ENCODE measurements around the gene DNAH7. TPM values are rescaled to one million over a fixed set of nuclear protein-coding genes. Genes with fewer than 3 reads are reported as not detected.

Gene DNAH7
- total and polyA plus RNA-seq, 9 donors, result 0.30 to 27.3 (median 1.6) TPM

DNA sequence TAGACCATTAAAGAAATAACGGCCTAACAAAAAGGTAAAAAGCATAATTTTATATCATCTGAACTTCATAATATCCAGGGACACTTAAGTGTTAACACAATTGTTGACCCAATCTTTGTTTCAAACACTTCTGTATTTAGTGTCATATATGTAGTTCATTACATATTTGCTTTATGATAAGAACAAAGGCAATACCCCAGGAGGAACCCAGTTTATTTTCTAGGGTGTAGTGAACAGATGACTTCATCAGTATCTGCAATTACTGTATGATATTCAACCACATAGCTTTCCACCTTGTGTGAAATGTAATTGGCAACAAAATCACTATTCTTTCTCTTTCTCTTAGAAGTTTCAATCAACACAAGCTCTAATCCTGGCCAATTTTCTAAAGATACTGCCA is 233.8 kb downstream of the DNAH7 start:
- TF ChIP-seq, protein P1, sequence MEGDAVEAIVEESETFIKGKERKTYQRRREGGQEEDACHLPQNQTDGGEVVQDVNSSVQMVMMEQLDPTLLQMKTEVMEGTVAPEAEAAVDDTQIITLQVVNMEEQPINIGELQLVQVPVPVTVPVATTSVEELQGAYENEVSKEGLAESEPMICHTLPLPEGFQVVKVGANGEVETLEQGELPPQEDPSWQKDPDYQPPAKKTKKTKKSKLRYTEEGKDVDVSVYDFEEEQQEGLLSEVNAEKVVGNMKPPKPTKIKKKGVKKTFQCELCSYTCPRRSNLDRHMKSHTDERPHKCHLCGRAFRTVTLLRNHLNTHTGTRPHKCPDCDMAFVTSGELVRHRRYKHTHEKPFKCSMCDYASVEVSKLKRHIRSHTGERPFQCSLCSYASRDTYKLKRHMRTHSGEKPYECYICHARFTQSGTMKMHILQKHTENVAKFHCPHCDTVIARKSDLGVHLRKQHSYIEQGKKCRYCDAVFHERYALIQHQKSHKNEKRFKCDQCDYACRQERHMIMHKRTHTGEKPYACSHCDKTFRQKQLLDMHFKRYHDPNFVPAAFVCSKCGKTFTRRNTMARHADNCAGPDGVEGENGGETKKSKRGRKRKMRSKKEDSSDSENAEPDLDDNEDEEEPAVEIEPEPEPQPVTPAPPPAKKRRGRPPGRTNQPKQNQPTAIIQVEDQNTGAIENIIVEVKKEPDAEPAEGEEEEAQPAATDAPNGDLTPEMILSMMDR (IDR thresholded peaks at IDR 0.05), result no peak
- TF ChIP-seq POLR2A (IDR thresholded peaks at IDR 0.05), result no peak
- TF ChIP-seq EP300 (IDR thresholded peaks at IDR 0.05), result no peak
- H3K27ac ChIP-seq, result no peak overlapping the region
- intact Hi-C loops (cut with DNase I), result no loop called here
- no peaks in the 10 kb centered on the region for H3K36me3 ChIP-seq
- WGBS, 3 donors, result 90 to 96% (median 94%) methylated on average over 1 of the region's 1 CpG
- no peaks in the 10 kb centered on the region for H3K9me3 ChIP-seq
- no peaks in the 10 kb centered on the region for H3K27me3 ChIP-seq
- DNase-seq, result no peak
- no peaks in the 10 kb centered on the region for H3K4me1 ChIP-seq (ENCODE audit: insufficient read depth)
- H3K4me3 ChIP-seq, result no peak overlapping the region

DNA sequence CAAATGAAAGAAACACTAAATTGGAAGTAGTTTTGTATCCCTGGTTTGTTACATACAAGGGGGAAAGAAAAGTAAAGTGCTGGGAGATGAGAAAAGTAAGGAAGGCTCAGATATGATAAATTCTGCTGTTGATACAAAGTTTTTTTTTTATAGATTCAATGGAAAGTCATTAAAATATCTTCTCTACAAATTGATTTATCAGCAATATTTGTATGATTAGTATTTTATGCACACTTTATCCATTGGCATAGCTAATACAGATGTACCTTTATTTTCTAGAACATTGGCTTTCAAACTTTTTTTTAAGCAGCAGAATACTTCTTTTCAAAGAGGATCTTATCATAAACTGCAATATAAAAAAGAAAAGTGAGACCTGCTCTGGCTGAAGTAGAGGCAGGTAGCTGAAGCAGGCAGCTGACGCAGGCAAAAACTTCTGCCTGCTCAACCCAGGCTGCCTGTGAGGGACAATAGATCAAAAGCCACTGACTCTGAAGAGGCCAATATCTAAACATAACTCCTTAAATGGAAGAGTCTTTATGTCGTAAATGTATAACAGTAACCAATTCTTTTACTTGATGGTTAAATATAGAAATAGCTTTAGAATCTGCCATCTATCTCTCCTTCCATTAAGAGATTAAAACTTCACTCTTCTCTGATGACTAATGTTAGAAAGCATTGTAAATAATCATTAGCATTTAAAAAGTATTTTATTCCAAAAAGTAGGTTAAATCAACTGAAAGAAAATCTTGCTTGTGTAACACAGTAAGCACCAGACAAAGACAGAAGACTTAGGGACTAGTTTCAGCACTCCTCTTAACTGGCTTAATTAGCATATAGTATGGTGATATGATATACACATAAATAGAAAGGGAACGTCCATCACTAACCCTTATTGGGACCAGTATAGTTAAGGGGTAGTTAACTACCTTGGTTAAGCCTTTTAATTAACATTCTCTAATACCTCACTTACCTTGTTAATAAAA is 237.4 kb downstream of the DNAH7 start:
- no peaks in the 10 kb centered on the region for H3K27me3 ChIP-seq
- TF ChIP-seq EP300 (IDR thresholded peaks at IDR 0.05) (no peak), POLR2A (IDR thresholded peaks at IDR 0.05) (no peak)
- TF ChIP-seq, protein P1 (IDR thresholded peaks at IDR 0.05), result no peak
- intact Hi-C loops (cut with DNase I), result no loop called here
- no peak overlapping the region for H3K4me3 ChIP-seq
- no peak overlapping the region for H3K27ac ChIP-seq
- DNase-seq, result no peak
- no peaks in the 10 kb centered on the region for H3K36me3 ChIP-seq
- WGBS, 3 donors, result 78 to 81% (median 81%) methylated on average over 3 of the region's 3 CpGs
- no peaks in the 10 kb centered on the region for H3K9me3 ChIP-seq
- no peaks in the 10 kb centered on the region for H3K4me1 ChIP-seq (ENCODE audit: insufficient read depth)

DNA sequence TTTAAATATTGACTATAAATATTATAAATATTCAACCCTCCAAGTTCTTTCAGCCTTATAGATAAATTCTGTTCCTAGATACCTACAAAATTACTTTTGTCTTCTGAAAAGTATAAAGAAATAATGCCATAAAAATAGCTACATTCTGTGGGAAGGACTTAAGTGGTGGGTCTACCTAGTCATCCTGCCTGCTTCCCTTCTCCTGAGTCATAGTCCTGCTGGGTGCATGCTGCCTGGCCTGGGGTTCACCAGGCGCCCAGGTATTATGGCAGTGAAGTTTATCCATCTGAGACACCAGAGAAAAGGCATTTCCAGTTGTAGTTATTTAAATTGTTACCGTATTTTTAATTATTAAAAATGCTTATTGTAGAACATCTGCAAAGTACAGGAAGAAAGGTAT is 244.2 kb downstream of the DNAH7 start:
- no peak for DNase-seq

DNA sequence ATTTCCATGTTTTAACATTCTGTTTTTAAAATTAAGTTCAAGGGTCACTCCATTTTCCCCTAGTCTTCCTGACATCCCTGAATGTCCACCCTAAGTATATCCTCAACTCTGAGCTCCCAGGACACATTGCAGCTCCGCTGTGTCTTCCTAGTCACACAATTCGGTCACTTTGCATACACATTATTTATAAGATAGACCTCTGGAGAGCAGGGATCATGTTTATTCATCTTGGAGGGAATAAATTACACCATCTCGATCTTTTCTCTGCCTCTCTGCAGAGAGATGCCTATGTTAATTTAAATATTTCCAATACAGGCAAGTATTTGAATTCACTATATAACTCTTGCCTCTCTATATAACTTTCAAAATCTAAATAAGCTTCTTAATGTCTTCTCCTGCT is 245.4 kb downstream of the DNAH7 start:
- Histone ChIP-seq H3K36me3 (no peaks in the 10 kb centered on the region), H3K4me1 (ENCODE audit: insufficient read depth) (no peaks in the 10 kb centered on the region), H3K9me3 (no peaks in the 10 kb centered on the region), H3K4me3 (no peak overlapping the region), H3K27ac (no peak overlapping the region), H3K27me3 (no peaks in the 10 kb centered on the region)
- no peak for DNase-seq
- no peak for TF ChIP-seq EP300 (IDR thresholded peaks at IDR 0.05)
- TF ChIP-seq, protein P1 (IDR thresholded peaks at IDR 0.05), result no peak
- TF ChIP-seq POLR2A (IDR thresholded peaks at IDR 0.05), result no peak
- intact Hi-C loops (cut with DNase I), result no loop called here
- WGBS, 3 donors, result 93 to 95% (median 94%) methylated on average over 3 of the region's 3 CpGs

More for the DNA sequence above, 244.2 kb downstream of the DNAH7 start:
- Histone ChIP-seq H3K9me3 (no peaks in the 10 kb centered on the region), H3K27ac (no peak overlapping the region), H3K27me3 (no peaks in the 10 kb centered on the region), H3K4me1 (ENCODE audit: insufficient read depth) (no peaks in the 10 kb centered on the region), H3K4me3 (no peak overlapping the region), H3K36me3 (no peaks in the 10 kb centered on the region)
- TF ChIP-seq POLR2A (IDR thresholded peaks at IDR 0.05), result no peak
- TF ChIP-seq EP300 (IDR thresholded peaks at IDR 0.05), result no peak
- TF ChIP-seq, protein P1 (IDR thresholded peaks at IDR 0.05), result no peak
- 74 to 96% (median 82%) methylated on average over 2 of the region's 2 CpGs for WGBS, 3 donors
- intact Hi-C loops (cut with DNase I), result no loop called here

Measured in ovary (tissue), 9 donors.